WTC11 (cell line): ENCODE data around the gene RSPO3. TPM values are rescaled to one million over a fixed set of nuclear protein-coding genes. Genes with fewer than 3 reads are reported as not detected.

Experiments used
- ATAC-seq: fragments of 200-7000 bp; cut with Tn5 transposase; 2 replicates; pipeline ENCODE4 v1.10.0; 2021; ENCODE audit warnings: mild to moderate bottlenecking, moderate library complexity
- CTCF ChIA-PET: fragments of 300-600 bp; sonication (Branson Sonifier 250); formaldehyde crosslinking; loops from one replicate; lab custom pipeline; 2021; ENCODE audit warnings: antibody characterized with exemption; lab: Charles Lee
- POLR2A ChIA-PET: fragments of 350-600 bp; sonication (Branson Sonifier 250); formaldehyde crosslinking; loops from one replicate; lab custom pipeline; 2021; ENCODE audit warnings: antibody characterized with exemption; lab: Charles Lee
- DNase-seq: peaks from one replicate; pipeline ENCODE4 v3.0.0; 2021; ENCODE audit warnings: low spot score
- H3K27ac Mint-ChIP-seq: 2 replicates; pipeline ENCODE4 v1.8.0; 2021; ENCODE audit warnings: mixed read lengths
- H3K27me3 Mint-ChIP-seq: 2 replicates; pipeline ENCODE4 v1.8.0; 2021; ENCODE audit warnings: low read depth, mild to moderate bottlenecking, moderate library complexity, mixed read lengths
- H3K36me3 Mint-ChIP-seq: 2 replicates; pipeline ENCODE4 v1.8.0; 2021; ENCODE audit warnings: mixed read lengths
- H3K4me1 Mint-ChIP-seq: 2 replicates; pipeline ENCODE4 v1.8.0; 2022; ENCODE audit warnings: mixed read lengths
- H3K4me3 Mint-ChIP-seq: 2 replicates; pipeline ENCODE4 v1.8.0; 2021; ENCODE audit warnings: mild to moderate bottlenecking, moderate library complexity, mixed read lengths
- H3K9me3 Mint-ChIP-seq: 2 replicates; pipeline ENCODE4 v1.8.0; 2021; ENCODE audit warnings: mixed read lengths
- ATF1 ChIP-seq: sonication (generic); formaldehyde crosslinking; IDR thresholded peaks from 2 replicates; pipeline ENCODE4 v1.8.1; 2023; ENCODE audit warnings: mild to moderate bottlenecking, moderate library complexity, missing genetic modification reagents
- CREM ChIP-seq: sonication (generic); formaldehyde crosslinking; IDR thresholded peaks from 2 replicates; pipeline ENCODE4 v1.8.1; 2022; ENCODE audit warnings: mild to moderate bottlenecking, missing genetic modification reagents, moderate library complexity
- ELF4 ChIP-seq: sonication (generic); formaldehyde crosslinking; IDR thresholded peaks from 2 replicates; pipeline ENCODE4 v1.8.1; 2022; ENCODE audit warnings: low read depth, mild to moderate bottlenecking, moderate library complexity, missing genetic modification reagents
- HMGA2 ChIP-seq: fragments of 250-450 bp; sonication (Bioruptor Pico); IDR thresholded peaks from 2 replicates; pipeline ENCODE4 v1.4.0; 2021; ENCODE audit warnings: mild to moderate bottlenecking, moderate library complexity
- MYBL2 ChIP-seq: sonication (generic); formaldehyde crosslinking; IDR thresholded peaks from 2 replicates; pipeline ENCODE4 v1.8.1; 2023; ENCODE audit warnings: mild to moderate bottlenecking, moderate library complexity, missing genetic modification reagents
- SMAD3 ChIP-seq: sonication (generic); formaldehyde crosslinking; IDR thresholded peaks from 2 replicates; pipeline ENCODE4 v1.8.0; 2022; ENCODE audit warnings: missing genetic modification reagents, mild to moderate bottlenecking, borderline replicate concordance
- TCF7 ChIP-seq: sonication (generic); formaldehyde crosslinking; IDR thresholded peaks from 2 replicates; pipeline ENCODE4 v1.8.0; 2022; ENCODE audit warnings: mild to moderate bottlenecking, low read depth, missing genetic modification reagents, moderate library complexity
- ZBTB21 ChIP-seq: sonication (generic); formaldehyde crosslinking; IDR thresholded peaks from 2 replicates; pipeline ENCODE4 v1.8.1; 2023; ENCODE audit warnings: mild to moderate bottlenecking, missing genetic modification reagents, borderline replicate concordance
- ZNF232 ChIP-seq: sonication (generic); formaldehyde crosslinking; IDR thresholded peaks from 2 replicates; pipeline ENCODE4 v1.8.0; 2022; ENCODE audit warnings: mild to moderate bottlenecking, missing genetic modification reagents
- total RNA-seq: library from RNA; stranded (reverse); gene quantifications from 3 replicates; pipeline ENCODE4 v1.2.3, GENCODE V29; 2021
- TF ChIP-seq, protein P1 (sequence below): sonication (generic); formaldehyde crosslinking; IDR thresholded peaks from 2 replicates; pipeline ENCODE4 v1.8.1; 2023; ENCODE audit warnings: mild to moderate bottlenecking, missing genetic modification reagents, borderline replicate concordance
- TF ChIP-seq, protein P2 (sequence below): sonication (generic); formaldehyde crosslinking; IDR thresholded peaks from 2 replicates; pipeline ENCODE4 v1.8.1; 2023; ENCODE audit warnings: mild to moderate bottlenecking, missing genetic modification reagents, moderate library complexity
- TF ChIP-seq, protein P3 (sequence below): sonication (generic); formaldehyde crosslinking; IDR thresholded peaks from 2 replicates; pipeline ENCODE4 v1.8.0; 2022; ENCODE audit warnings: mild to moderate bottlenecking, missing genetic modification reagents
- TF ChIP-seq, protein P4 (sequence below): sonication (generic); formaldehyde crosslinking; IDR thresholded peaks from 2 replicates; pipeline ENCODE4 v1.8.1; 2022; ENCODE audit warnings: low read depth, mild to moderate bottlenecking, moderate library complexity, missing genetic modification reagents, borderline replicate concordance
- TF ChIP-seq, protein P5 (sequence below): sonication (generic); formaldehyde crosslinking; IDR thresholded peaks from 2 replicates; pipeline ENCODE4 v1.8.1; 2022; ENCODE audit warnings: missing genetic modification reagents, borderline replicate concordance
- TF ChIP-seq, protein P6 (sequence below): sonication (generic); formaldehyde crosslinking; IDR thresholded peaks from 2 replicates; pipeline ENCODE4 v1.8.0; 2023; ENCODE audit warnings: missing genetic modification reagents
- TF ChIP-seq, protein P7 (sequence below): sonication (generic); formaldehyde crosslinking; IDR thresholded peaks from 2 replicates; pipeline ENCODE4 v1.8.1; 2022; ENCODE audit warnings: mild to moderate bottlenecking, moderate library complexity, missing genetic modification reagents
- TF ChIP-seq, protein P8 (sequence below): fragments of 250-450 bp; sonication (Bioruptor Pico); IDR thresholded peaks from 2 replicates; pipeline ENCODE4 v1.9.0; 2021; ENCODE audit warnings: mild to moderate bottlenecking, borderline replicate concordance

Gene RSPO3
- total RNA-seq, 1 experiment from 2014 or later: not detected

DNA sequence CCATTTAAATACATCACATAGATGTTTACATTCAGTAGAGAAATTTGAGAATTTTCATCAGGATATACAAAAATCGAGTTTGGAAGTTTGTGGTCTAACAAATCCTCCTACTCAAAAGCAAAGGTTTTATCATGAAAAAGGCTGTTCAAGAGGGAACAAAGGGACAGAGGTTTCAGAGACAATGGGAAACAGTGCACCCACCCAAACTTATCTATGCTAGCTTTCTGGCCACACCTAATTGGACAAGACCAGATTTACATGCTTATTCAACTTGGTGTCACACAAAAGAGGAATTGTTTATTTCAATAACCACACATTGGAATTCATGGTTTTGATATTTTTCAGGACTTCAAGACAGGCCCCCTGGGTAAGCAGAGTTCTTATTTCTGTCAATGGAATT, 28.4 kb upstream of the RSPO3 start (continued):
- TF ChIP-seq ATF1 (CRISPR knock-in tag) (no peak), ZBTB21 (CRISPR knock-in tag) (no peak), TCF7 (no peak)
- TF ChIP-seq, protein P1, sequence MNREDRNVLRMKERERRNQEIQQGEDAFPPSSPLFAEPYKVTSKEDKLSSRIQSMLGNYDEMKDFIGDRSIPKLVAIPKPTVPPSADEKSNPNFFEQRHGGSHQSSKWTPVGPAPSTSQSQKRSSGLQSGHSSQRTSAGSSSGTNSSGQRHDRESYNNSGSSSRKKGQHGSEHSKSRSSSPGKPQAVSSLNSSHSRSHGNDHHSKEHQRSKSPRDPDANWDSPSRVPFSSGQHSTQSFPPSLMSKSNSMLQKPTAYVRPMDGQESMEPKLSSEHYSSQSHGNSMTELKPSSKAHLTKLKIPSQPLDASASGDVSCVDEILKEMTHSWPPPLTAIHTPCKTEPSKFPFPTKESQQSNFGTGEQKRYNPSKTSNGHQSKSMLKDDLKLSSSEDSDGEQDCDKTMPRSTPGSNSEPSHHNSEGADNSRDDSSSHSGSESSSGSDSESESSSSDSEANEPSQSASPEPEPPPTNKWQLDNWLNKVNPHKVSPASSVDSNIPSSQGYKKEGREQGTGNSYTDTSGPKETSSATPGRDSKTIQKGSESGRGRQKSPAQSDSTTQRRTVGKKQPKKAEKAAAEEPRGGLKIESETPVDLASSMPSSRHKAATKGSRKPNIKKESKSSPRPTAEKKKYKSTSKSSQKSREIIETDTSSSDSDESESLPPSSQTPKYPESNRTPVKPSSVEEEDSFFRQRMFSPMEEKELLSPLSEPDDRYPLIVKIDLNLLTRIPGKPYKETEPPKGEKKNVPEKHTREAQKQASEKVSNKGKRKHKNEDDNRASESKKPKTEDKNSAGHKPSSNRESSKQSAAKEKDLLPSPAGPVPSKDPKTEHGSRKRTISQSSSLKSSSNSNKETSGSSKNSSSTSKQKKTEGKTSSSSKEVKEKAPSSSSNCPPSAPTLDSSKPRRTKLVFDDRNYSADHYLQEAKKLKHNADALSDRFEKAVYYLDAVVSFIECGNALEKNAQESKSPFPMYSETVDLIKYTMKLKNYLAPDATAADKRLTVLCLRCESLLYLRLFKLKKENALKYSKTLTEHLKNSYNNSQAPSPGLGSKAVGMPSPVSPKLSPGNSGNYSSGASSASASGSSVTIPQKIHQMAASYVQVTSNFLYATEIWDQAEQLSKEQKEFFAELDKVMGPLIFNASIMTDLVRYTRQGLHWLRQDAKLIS (CRISPR knock-in tag): no peak

DNA sequence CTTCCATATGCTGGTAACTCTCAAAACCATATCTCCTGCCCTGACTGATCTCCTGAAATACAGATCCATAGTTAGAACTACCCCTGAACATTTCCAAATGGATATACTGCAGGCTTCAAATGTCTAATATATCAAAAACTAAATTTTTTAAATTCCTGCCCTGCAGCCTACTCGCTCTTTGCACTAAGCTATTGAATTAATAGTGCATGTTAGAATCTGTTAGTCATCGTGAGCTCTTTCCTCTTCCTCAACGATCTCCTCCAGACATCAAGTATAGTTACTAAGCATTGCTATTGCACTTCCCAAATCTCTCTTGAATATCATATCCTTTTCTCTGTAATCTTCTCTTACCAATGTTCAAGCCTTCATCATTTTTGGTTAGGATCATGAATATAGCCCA, 26.0 kb upstream of the RSPO3 start:
- Mint-ChIP-seq H3K27ac (no peak overlapping the region), H3K4me1 (peaks cover 8% of the 10 kb centered on the region), H3K27me3 (no peaks in the 10 kb centered on the region), H3K4me3 (no peak overlapping the region), H3K9me3 (no peaks in the 10 kb centered on the region), H3K36me3 (no peaks in the 10 kb centered on the region)
- ChIA-PET CTCF (no interaction called here), POLR2A (no interaction called here)
- ATAC-seq (no peak), DNase-seq (no peak)
- TF ChIP-seq, protein P2, sequence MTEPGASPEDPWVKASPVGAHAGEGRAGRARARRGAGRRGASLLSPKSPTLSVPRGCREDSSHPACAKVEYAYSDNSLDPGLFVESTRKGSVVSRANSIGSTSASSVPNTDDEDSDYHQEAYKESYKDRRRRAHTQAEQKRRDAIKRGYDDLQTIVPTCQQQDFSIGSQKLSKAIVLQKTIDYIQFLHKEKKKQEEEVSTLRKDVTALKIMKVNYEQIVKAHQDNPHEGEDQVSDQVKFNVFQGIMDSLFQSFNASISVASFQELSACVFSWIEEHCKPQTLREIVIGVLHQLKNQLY (CRISPR knock-in tag): no peak
- TF ChIP-seq SMAD3 (CRISPR knock-in tag) (no peak), HMGA2 (CRISPR knock-in tag) (no peak), CREM (CRISPR knock-in tag) (no peak), MYBL2 (CRISPR knock-in tag) (no peak), ELF4 (CRISPR knock-in tag) (no peak), ZNF232 (CRISPR knock-in tag) (no peak)
- TF ChIP-seq, protein P3, sequence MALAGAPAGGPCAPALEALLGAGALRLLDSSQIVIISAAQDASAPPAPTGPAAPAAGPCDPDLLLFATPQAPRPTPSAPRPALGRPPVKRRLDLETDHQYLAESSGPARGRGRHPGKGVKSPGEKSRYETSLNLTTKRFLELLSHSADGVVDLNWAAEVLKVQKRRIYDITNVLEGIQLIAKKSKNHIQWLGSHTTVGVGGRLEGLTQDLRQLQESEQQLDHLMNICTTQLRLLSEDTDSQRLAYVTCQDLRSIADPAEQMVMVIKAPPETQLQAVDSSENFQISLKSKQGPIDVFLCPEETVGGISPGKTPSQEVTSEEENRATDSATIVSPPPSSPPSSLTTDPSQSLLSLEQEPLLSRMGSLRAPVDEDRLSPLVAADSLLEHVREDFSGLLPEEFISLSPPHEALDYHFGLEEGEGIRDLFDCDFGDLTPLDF: no peak
- TF ChIP-seq, protein P4, sequence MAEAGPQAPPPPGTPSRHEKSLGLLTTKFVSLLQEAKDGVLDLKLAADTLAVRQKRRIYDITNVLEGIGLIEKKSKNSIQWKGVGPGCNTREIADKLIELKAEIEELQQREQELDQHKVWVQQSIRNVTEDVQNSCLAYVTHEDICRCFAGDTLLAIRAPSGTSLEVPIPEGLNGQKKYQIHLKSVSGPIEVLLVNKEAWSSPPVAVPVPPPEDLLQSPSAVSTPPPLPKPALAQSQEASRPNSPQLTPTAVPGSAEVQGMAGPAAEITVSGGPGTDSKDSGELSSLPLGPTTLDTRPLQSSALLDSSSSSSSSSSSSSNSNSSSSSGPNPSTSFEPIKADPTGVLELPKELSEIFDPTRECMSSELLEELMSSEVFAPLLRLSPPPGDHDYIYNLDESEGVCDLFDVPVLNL (CRISPR knock-in tag): no peak
- TF ChIP-seq, protein P5, sequence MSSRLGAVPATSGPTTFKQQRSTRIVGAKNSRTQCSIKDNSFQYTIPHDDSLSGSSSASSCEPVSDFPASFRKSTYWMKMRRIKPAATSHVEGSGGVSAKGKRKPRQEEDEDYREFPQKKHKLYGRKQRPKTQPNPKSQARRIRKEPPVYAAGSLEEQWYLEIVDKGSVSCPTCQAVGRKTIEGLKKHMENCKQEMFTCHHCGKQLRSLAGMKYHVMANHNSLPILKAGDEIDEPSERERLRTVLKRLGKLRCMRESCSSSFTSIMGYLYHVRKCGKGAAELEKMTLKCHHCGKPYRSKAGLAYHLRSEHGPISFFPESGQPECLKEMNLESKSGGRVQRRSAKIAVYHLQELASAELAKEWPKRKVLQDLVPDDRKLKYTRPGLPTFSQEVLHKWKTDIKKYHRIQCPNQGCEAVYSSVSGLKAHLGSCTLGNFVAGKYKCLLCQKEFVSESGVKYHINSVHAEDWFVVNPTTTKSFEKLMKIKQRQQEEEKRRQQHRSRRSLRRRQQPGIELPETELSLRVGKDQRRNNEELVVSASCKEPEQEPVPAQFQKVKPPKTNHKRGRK (CRISPR knock-in tag): no peak
- TF ChIP-seq, protein P6, sequence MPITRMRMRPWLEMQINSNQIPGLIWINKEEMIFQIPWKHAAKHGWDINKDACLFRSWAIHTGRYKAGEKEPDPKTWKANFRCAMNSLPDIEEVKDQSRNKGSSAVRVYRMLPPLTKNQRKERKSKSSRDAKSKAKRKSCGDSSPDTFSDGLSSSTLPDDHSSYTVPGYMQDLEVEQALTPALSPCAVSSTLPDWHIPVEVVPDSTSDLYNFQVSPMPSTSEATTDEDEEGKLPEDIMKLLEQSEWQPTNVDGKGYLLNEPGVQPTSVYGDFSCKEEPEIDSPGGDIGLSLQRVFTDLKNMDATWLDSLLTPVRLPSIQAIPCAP (CRISPR knock-in tag): no peak
- TF ChIP-seq, protein P7, sequence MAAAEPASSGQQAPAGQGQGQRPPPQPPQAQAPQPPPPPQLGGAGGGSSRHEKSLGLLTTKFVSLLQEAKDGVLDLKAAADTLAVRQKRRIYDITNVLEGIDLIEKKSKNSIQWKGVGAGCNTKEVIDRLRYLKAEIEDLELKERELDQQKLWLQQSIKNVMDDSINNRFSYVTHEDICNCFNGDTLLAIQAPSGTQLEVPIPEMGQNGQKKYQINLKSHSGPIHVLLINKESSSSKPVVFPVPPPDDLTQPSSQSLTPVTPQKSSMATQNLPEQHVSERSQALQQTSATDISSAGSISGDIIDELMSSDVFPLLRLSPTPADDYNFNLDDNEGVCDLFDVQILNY (CRISPR knock-in tag): no peak
- TF ChIP-seq, protein P8, sequence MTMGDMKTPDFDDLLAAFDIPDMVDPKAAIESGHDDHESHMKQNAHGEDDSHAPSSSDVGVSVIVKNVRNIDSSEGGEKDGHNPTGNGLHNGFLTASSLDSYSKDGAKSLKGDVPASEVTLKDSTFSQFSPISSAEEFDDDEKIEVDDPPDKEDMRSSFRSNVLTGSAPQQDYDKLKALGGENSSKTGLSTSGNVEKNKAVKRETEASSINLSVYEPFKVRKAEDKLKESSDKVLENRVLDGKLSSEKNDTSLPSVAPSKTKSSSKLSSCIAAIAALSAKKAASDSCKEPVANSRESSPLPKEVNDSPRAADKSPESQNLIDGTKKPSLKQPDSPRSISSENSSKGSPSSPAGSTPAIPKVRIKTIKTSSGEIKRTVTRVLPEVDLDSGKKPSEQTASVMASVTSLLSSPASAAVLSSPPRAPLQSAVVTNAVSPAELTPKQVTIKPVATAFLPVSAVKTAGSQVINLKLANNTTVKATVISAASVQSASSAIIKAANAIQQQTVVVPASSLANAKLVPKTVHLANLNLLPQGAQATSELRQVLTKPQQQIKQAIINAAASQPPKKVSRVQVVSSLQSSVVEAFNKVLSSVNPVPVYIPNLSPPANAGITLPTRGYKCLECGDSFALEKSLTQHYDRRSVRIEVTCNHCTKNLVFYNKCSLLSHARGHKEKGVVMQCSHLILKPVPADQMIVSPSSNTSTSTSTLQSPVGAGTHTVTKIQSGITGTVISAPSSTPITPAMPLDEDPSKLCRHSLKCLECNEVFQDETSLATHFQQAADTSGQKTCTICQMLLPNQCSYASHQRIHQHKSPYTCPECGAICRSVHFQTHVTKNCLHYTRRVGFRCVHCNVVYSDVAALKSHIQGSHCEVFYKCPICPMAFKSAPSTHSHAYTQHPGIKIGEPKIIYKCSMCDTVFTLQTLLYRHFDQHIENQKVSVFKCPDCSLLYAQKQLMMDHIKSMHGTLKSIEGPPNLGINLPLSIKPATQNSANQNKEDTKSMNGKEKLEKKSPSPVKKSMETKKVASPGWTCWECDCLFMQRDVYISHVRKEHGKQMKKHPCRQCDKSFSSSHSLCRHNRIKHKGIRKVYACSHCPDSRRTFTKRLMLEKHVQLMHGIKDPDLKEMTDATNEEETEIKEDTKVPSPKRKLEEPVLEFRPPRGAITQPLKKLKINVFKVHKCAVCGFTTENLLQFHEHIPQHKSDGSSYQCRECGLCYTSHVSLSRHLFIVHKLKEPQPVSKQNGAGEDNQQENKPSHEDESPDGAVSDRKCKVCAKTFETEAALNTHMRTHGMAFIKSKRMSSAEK (CRISPR knock-in tag): no peak
